Middle frontal gyrus (tissue), 1 donor: ENCODE results near the gene TACR2.

Experiments used
- DNase-seq: peaks from one replicate; pipeline ENCODE4 v3.0.0-alpha.2; 2015; ENCODE audit warnings: low spot score; ENCODE audit errors: extremely low spot score

Gene TACR2

GRCh38 chr10:69403519-69403918 is 13.2 kb downstream of the TACR2 start:
- DNase-seq: no peak

GRCh38 chr10:69403066-69403465 is 13.7 kb downstream of the TACR2 start:
- no peak for DNase-seq

- DNase-seq: no peak
These were observed 14.3 kb downstream of the TACR2 start for GRCh38 chr10:69402386-69402785.

GRCh38 chr10:69401416-69401815 is 15.3 kb downstream of the TACR2 start:
- DNase-seq: no peak

GRCh38 chr10:69400936-69401335 is 15.8 kb downstream of the TACR2 start:
- DNase-seq: no peak

- DNase-seq: no peak
These were observed 18.3 kb downstream of the TACR2 start for GRCh38 chr10:69398466-69398865.

GRCh38 chr10:69397972-69398371 is 18.7 kb downstream of the TACR2 start:
- DNase-seq: no peak

- DNase-seq: no peak
These were observed 22.7 kb downstream of the TACR2 start for GRCh38 chr10:69394020-69394419.

- DNase-seq: peak; percentile 74
These were observed 24.2 kb downstream of the TACR2 start for GRCh38 chr10:69392481-69393000.

GRCh38 chr10:69391158-69391557 is 25.6 kb downstream of the TACR2 start:
- no peak for DNase-seq

GRCh38 chr10:69389827-69390490 is 26.8 kb downstream of the TACR2 start:
- DNase-seq: no peak

- no peak for DNase-seq
These were observed 28.2 kb downstream of the TACR2 start for GRCh38 chr10:69388488-69388887.

- no peak for DNase-seq
These were observed 29.2 kb downstream of the TACR2 start for GRCh38 chr10:69387500-69387899.

GRCh38 chr10:69385454-69386350 is 31.0 kb downstream of the TACR2 start:
- DNase-seq: no peak

- DNase-seq: no peak
These were observed 32.4 kb downstream of the TACR2 start for GRCh38 chr10:69384320-69384719.

GRCh38 chr10:69383558-69383957 is 33.2 kb downstream of the TACR2 start:
- no peak for DNase-seq

- DNase-seq: no peak
These were observed 34.2 kb downstream of the TACR2 start for GRCh38 chr10:69382382-69383117.

GRCh38 chr10:69379800-69380199 is 36.9 kb downstream of the TACR2 start:
- DNase-seq: no peak

GRCh38 chr10:69377933-69378332 is 38.8 kb downstream of the TACR2 start:
- DNase-seq: no peak

GRCh38 chr10:69377191-69377590 is 39.5 kb downstream of the TACR2 start:
- no peak for DNase-seq

- DNase-seq: no peak
These were observed 40.1 kb downstream of the TACR2 start for GRCh38 chr10:69376662-69377061.
